ENCODE data around the gene DOCK1.
"Not testable (repeated sequence)": the region's sequence is repeated elsewhere in the genome, so short reads cannot be mapped to it uniquely, and the experiment has no call there.

Gene DOCK1

GRCh38 chr10:126903656-126904360 lies 1.4 kb upstream of the DOCK1 start:
- no peak for DNase-seq

- DNase-seq = no peak
These were observed 761 bp upstream of the DOCK1 start for GRCh38 chr10:126904516-126904817.

DNA sequence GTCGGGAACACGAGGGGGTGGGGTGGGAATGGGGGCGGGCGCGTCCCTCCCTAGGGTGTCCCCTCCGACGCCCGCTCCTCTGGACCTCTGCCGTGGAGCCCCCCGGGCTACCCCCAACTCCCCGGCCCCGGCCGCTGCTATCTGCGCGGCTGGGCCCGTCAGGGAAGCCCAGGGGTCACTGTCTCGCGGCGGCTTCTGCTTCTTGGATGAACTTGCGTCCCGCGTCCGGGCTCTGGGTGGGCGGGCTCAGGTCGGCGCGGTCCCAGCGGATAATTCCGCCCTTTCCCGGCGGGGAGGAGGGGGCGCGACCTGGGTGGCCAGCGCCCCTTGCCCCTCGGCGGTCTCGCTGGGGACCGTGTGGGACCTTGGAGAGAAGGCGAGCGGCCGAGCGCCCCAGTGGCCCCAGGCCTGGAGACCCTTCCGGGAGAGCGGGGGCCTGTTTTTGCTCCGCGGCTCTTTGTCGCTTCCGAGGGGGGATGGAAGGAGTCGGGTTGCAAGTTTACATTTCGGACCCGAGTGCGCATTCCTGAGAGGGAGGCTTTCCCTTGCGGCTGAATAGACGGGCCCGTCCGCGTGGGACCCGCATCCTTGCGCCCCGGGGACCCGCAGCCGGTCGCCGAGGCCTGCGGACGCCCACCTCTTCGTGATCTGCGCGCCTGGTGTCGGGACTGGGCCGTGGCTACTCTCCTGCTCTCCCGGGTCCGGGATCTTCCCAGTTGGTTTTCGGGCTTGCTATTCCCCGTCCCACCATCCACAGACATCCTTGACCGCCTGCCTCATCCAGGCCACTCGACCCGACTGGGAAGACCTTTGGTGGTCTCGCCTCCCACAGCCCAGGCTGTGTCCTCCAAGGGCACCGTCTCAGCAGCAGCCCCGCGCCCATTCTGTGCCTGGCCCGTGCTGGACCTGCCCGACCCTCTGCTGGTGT lies 812 bp downstream of the DOCK1 start:
- DNase-seq = no peak

- no peak for DNase-seq
These were observed 1.6 kb downstream of the DOCK1 start for GRCh38 chr10:126906704-126907422.

DNA sequence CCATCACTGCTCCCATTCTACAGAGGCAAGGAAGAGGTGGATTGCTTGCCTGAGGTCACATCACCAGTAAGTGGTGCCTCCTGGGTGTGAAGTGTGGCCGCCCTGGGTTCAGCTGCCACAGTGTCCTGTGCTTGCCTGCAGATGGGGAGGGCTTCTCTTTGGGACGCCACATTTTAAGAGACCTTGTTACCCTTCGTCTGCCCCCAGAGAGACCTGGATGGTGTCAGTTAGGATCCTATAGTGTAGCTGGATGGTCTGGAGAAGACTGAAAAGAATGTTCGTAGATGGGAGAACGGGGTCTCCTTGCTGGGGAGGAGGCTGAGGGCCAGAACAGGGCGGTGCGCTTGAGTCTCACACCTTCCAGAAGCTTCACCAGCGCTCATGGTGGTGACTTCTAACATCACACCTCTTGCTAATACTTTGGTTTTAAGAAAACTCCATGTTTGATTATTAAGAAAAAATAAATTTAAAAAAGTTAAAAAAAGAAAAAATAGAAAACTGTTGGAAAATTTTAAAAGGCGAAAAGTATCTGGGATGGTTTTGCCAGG lies 2.3 kb downstream of the DOCK1 start:
- no peak for DNase-seq

DNA sequence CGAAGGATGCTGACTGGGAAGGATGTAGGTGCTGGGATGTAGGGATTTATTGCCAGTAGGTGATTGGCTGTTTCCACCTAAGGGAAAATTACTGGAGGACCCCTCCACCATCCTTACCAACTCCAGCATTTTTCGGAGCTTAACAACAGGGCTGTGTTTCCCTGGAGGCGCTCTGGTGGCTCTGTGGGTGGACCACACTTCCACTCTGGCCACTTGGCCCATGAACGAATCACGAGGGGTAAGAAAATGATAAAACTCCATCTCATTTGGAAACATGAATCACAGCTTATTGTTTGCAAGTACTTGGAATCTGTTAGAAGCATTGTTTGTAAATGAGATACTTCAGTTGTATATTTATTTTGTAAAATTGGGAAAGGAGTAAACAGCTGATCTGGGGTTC lies 3.0 kb downstream of the DOCK1 start:
- no peak for DNase-seq

DNA sequence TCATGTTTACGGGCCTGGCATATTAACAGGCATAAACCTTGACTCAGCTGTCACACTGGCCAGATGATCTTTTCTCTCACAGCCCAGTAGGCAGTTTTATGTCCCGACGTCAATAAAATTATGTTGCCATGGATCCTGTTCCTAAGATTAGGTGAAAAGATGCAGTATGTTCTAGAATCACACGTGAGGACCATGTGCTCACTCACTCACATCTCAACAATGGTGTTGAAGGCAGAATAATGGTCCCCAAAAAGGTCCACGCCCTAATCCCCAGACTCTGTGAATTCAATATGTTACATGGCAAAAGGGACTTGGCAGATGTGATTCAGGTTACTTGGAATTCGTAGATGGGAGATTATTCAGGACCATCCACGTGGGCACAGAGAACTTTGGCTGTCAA lies 3.5 kb downstream of the DOCK1 start:
- no peak for DNase-seq

DNA sequence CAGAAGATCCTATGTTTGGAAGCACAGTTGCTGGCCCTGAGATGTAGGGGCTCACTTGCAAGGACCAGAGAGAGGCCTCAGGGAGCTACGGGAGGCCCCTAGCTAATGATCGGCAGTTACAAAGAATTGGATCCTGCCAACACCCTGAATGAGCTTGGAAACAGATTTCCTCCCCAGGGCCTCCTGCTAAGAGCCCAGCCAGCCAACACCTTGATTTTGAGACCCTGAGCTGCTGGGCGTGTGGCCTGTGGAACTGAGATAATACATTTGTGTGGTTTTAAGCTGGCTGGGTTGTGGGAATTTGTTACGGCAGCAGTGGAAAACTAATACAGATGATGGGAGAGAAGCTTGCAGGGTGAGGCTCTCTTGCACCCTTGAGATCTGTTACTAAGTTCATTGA lies 3.9 kb downstream of the DOCK1 start:
- no peak for DNase-seq

- no peak for DNase-seq
These were observed 5.0 kb downstream of the DOCK1 start for GRCh38 chr10:126910196-126910595.

- no peak for DNase-seq
These were observed 5.6 kb downstream of the DOCK1 start for GRCh38 chr10:126910798-126911197.

DNA sequence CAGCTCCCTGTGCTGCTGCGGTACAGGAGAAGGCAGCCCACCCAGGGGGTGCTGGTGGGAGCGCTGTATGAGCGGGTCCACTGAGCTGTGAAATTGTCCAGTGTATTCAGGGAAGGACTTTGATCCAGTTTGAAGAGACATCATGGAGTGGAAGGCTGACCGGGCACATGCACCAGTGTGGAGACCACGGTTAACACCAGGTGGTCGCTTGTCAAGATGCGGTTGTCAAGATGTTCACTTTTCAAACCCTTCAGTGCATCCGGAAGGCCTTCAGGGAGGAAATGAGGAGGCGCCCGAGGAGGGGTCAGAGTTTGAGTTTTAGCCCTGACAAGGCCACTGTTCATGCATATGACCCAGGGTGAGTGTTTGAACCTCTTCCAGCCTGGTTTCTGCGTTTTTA lies 6.1 kb downstream of the DOCK1 start:
- no peak for DNase-seq

GRCh38 chr10:126913316-126913715 lies 8.1 kb downstream of the DOCK1 start:
- DNase-seq = no peak

DNA sequence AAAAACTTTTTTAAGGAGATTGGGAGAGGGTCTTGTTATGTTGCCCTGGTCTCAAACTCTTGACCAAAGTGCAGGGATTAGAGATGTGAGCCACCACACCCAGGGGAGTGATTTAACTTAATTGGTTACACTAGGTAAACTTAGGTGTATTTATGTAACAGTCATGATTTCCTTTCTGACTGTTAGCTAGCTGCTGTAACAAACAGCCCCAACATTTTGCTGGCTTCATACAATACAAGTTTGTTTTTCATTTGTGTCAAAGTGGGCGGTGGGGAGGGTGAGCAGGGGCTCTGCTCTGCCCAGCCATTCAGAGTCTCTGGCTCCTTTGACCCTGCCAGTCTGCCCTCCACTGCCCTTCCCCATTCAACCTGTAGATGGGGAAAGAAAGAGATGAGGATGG lies 9.3 kb downstream of the DOCK1 start:
- DNase-seq = no peak

- not testable (repeated sequence) for DNase-seq
These were observed 11.7 kb downstream of the DOCK1 start for GRCh38 chr10:126916952-126917351.

DNA sequence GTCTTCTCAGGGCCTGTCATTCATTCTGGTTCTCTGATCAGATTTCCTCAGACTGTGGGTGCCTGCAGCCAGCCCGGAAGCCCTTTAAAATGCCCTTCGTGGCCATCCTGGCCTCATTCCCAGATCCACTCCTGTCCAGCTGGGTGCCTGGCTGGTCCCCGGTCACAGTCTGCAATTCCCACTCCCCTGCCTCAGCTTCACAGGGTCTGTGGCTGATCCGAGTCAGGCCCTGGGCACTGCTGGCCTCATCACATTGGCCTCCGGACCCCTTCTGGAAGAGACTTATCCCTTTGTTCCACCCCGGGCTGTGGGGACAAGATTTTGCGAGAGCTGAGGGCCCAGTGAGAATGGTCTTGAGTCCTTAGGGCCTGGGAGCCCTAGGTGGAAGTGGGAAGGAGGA lies 12.1 kb downstream of the DOCK1 start:
- DNase-seq = no peak

- no peak for DNase-seq
These were observed 13.0 kb downstream of the DOCK1 start for GRCh38 chr10:126917975-126918908.

DNA sequence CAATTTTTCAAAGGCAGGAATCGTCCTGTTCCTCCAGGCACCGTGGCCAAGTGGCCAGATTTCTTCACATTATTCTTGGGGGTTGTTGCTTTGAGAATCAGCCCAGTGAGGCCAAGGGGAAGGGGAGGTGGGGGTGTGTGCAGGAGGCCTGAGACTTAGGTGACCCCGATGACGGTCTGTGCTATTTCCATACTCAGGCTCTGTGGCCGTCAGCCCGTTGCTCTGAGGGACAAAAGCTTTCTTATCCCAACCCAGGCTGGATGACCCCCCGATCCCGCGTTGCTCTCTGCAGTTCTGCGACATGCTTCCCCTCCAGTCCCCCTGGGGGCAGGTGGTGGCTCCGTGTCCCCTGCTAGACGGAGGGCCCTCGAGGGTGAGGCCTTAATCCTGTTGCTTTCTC lies 14.2 kb downstream of the DOCK1 start:
- no peak for DNase-seq

DNA sequence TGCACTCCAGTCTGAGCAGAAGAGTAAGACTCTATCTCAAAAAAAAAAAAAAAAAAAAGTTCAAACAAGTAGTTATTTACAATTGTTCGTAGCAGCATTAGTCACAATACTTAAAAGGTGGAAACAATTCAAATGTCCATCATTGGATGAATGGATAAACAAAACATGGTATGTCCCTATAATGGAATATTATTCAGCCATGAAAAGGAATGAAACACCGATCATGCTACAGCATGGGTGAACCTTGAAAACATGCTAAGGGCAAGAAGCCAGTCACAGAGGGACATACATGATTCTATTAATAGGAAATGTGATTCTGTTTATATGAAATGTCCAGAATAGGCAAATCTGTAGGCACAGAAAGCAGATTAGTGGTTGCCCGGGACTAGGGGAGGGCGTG lies 15.9 kb downstream of the DOCK1 start:
- DNase-seq = no peak

- no peak for DNase-seq
These were observed 16.8 kb downstream of the DOCK1 start for GRCh38 chr10:126921974-126922525.

DNA sequence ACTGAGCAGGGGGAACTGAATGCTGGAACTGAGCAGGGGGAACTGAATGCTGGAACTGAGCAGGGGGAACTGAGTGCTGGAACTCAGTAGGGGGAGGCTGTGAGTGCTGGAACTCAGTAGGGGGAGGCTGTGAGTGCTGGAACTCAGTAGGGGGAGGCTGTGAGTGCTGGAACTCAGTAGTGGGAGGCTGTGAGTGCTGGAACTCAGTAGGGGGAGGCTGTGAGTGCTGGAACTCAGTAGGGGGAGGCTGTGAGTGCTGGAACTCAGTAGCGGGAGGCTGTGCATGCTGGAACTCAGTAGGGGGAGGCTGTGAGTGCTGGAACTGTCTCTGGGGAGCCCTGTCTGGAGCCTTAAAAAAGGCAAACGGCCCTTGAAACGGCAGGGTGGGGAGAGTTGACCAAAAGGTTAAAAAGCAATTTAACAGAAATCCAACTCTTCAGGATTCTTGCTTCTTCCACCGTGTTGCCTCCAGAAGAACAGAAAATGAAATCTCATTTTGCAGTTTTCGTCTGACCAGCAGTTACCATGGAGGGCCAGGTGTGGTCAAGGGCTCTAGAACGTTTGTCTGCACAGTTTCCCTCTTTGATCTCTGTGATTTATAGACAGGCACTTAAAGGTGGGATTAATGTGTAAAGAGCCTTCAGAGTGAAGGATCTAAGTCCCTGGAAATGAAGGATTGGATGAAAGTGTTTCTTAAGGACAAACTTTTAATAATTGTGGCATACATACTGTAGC lies 19.1 kb downstream of the DOCK1 start:
- no peak for DNase-seq

GRCh38 chr10:126924915-126925300 lies 19.7 kb downstream of the DOCK1 start:
- no peak for DNase-seq

Measured in NCI-H2107 (cell line).